Nephron progenitor cell (in vitro differentiated cells): ENCODE measurements around the gene MPP1.

ENCODE experiments used
- DNase-seq: peaks from one replicate; pipeline ENCODE4 v3.0.0; 2021
- H3K27ac Mint-ChIP-seq: 2 replicates; pipeline ENCODE4 v1.8.0; 2021; ENCODE audit warnings: mild to moderate bottlenecking, moderate library complexity, mixed read lengths
- H3K27me3 Mint-ChIP-seq: 2 replicates; pipeline ENCODE4 v1.8.0; 2021; ENCODE audit warnings: mild to moderate bottlenecking, low read depth, mixed read lengths; ENCODE audit not compliant: poor library complexity
- H3K36me3 Mint-ChIP-seq: 2 replicates; pipeline ENCODE4 v1.8.0; 2021; ENCODE audit warnings: low read depth, mixed read lengths
- H3K4me1 Mint-ChIP-seq: 2 replicates; pipeline ENCODE4 v1.8.0; 2021; ENCODE audit warnings: mixed read lengths
- H3K4me3 Mint-ChIP-seq: 2 replicates; pipeline ENCODE4 v1.8.0; 2021; ENCODE audit warnings: mild to moderate bottlenecking, moderate library complexity, mixed read lengths
- H3K9me3 Mint-ChIP-seq: 2 replicates; pipeline ENCODE4 v1.8.0; 2021; ENCODE audit warnings: mild to moderate bottlenecking, moderate library complexity, mixed read lengths
- TF ChIP-seq, protein P1 (sequence below): fragments of 200-600 bp; sonication (generic); IDR thresholded peaks from 2 replicates; pipeline ENCODE4 v1.5.0; 2021; ENCODE audit warnings: antibody characterized with exemption

The MPP1 gene

DNA sequence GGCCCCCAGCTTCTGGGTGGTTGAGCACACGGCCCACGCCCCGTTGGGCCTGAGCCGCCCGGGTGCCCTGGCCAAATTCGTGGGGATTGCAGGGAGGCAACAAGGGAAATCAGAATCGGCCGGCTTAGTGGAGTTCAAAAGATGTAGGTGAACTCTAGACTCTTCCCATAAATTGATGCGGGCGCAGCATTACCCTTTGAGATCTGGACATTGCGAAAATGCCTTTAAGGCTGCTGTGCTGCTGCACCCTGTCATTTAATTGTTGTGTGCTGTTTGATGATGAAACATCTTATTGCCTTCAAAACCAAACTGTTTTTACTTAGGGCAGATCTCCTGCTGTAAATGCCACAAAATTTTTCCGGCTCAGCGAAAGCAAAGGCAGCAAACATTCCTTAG, 409 bp upstream of the MPP1 start:
- Mint-ChIP-seq H3K27ac (no peak overlapping the region), H3K9me3 (peaks cover 54% of the 10 kb centered on the region), H3K27me3 (no peaks in the 10 kb centered on the region)

DNA sequence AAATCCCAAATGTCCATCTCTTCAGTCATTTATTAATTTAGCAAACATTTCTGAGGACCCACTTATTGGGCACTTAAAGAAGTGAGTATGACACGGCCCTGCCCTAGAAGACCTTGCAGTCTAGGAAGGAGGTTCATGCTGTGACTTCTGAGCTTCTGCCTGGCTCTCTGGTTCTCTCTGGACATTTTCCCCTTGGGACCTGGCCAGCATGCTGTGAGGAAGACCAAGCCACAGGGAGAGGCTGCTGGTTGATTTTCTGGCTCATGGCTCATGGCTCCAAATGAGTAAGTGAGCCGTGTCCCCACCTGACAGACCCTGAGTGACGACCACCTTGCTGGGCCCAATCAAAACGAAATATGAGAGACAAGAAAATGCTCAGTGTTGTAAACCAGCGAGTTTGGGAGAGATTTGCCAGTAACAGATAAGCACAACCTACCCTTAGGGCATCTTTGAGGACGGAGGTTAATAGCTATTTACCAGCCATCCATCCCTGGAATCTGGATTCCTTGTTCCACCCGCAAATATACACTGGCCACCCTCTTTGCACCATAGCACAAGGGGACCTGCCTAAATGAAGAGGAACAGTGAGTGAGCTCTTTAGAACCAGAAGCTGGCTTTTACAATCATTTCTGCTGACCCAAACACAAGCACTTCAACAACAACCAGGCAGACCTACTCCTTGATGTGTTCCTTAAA, 876 bp downstream of the MPP1 start:
- peak overlapping the region; percentile 85 for H3K4me3 Mint-ChIP-seq
- peaks cover 50% of the 10 kb centered on the region for H3K4me1 Mint-ChIP-seq

More for the DNA sequence above, 409 bp upstream of the MPP1 start:
- H3K36me3 Mint-ChIP-seq: peaks cover 5% of the 10 kb centered on the region
- TF ChIP-seq, protein P1, sequence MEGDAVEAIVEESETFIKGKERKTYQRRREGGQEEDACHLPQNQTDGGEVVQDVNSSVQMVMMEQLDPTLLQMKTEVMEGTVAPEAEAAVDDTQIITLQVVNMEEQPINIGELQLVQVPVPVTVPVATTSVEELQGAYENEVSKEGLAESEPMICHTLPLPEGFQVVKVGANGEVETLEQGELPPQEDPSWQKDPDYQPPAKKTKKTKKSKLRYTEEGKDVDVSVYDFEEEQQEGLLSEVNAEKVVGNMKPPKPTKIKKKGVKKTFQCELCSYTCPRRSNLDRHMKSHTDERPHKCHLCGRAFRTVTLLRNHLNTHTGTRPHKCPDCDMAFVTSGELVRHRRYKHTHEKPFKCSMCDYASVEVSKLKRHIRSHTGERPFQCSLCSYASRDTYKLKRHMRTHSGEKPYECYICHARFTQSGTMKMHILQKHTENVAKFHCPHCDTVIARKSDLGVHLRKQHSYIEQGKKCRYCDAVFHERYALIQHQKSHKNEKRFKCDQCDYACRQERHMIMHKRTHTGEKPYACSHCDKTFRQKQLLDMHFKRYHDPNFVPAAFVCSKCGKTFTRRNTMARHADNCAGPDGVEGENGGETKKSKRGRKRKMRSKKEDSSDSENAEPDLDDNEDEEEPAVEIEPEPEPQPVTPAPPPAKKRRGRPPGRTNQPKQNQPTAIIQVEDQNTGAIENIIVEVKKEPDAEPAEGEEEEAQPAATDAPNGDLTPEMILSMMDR: no peak
- H3K4me1 Mint-ChIP-seq: peaks cover 37% of the 10 kb centered on the region
- DNase-seq: no peak
- peak overlapping the region; percentile 85 for H3K4me3 Mint-ChIP-seq

DNA sequence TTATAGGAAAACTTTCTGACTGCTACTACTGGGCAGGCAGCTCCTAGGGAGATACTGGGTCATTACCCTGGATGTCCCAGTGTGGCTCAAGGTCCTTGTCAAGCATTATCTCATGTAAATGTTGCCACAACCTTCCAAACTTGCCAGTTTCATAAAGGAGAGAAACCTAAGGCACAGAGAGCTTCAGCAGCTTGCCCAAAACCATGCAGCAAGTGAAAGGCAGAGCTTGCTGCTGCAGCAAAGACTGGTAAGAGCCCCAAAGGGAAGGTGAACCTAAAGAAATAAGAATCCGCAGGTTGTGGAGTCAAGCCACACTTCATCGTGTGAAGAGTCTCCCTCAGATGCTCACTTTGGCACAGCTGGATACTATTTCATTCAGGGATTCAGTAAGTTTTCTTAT, 2.3 kb downstream of the MPP1 start:
- Mint-ChIP-seq H3K4me1 (peaks cover 54% of the 10 kb centered on the region), H3K27me3 (no peaks in the 10 kb centered on the region), H3K36me3 (peaks cover 5% of the 10 kb centered on the region), H3K9me3 (peaks cover 57% of the 10 kb centered on the region), H3K27ac (no peak overlapping the region), H3K4me3 (no peak overlapping the region)
- no peak for DNase-seq
- TF ChIP-seq, protein P1: no peak

More for the DNA sequence above, 876 bp downstream of the MPP1 start:
- DNase-seq: no peak
- Mint-ChIP-seq H3K36me3 (peaks cover 5% of the 10 kb centered on the region), H3K9me3 (peaks cover 64% of the 10 kb centered on the region), H3K27ac (no peak overlapping the region), H3K27me3 (no peaks in the 10 kb centered on the region)
- TF ChIP-seq, protein P1: no peak

DNA sequence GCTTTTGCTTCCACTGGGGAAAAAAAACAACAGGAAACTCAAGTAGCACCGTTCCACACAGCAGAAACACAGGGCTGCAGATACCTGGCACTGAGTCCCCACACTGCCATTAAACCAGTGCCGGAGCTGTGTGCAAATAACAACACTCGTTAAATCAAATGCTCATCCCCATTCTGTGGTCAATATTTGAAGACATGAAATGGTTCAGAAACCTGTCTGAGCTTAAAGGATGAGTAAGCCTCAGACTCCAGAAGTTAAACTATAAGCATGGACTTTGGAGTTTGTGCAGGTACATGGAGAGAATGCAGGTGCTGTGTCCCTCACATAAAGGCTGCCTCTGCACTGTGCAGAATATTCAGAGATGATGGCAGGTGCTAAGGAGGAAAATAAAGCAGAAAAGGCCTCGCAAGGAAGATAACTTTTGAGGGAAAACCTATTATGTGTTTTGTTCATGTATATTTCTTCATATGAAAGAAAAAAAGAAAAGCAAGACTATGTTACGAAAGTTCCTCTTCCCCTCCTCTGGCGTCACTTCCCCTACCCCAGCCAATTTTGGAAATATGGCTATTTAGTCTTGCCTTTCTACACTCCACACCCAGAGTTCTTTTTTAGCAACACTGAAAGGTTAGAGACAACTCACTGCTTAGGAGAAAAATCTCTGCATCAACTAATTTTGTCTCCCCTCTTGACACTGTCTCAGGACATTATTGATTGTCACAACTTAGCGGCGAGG, 4.6 kb downstream of the MPP1 start:
- Mint-ChIP-seq H3K9me3 (peaks cover 53% of the 10 kb centered on the region), H3K4me3 (no peak overlapping the region), H3K27ac (no peak overlapping the region), H3K4me1 (peaks cover 49% of the 10 kb centered on the region), H3K36me3 (no peaks in the 10 kb centered on the region), H3K27me3 (no peaks in the 10 kb centered on the region)
- DNase-seq: no peak
- TF ChIP-seq, protein P1: no peak

DNA sequence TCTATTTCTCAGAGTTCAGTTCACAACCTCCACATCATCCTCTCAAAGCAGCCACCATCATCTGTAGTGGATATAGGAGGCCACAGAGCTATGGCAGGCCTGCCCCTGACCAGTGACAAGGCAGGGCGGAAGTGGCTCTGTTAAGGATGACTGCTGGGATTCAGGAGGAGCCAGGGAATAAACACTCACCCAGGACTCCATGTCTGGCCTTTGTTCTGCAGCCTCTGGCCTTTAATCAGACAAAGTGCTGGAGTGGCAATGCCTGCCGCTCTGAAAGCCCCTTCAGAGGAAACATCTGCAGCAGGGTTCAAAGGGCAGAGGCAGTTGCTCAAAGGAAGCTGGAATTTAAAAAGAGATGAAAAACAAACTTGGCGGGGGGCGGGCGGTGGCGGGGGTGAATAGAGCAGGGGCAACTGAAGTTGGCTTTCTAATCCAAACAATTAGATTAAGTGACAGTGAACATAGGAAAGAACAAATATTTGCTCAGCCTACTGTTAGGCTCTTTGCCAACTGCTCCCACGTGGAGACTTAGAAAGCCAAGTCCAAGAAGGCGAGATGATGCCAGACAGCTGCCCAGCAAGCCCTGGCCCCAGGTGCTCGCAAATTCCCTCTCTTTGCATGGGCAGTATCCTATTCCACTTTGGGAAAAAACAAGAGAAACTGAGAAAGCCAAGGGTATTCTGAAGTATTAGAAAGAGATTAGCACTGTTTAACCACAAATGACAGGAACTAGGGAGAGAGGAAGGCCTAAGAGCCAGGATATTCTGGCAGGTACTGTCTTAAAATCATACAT, 5.5 kb downstream of the MPP1 start:
- H3K36me3 Mint-ChIP-seq: no peaks in the 10 kb centered on the region
- H3K4me3 Mint-ChIP-seq: no peak overlapping the region
- no peak for DNase-seq
- no peaks in the 10 kb centered on the region for H3K27me3 Mint-ChIP-seq
- peak overlapping the region; percentile 46 for H3K27ac Mint-ChIP-seq
- TF ChIP-seq, protein P1: no peak
- H3K9me3 Mint-ChIP-seq: peaks cover 54% of the 10 kb centered on the region
- H3K4me1 Mint-ChIP-seq: peaks cover 47% of the 10 kb centered on the region
